B cell (primary cell): ENCODE measurements around the gene CARMIL1.

Experiments
- EZH2 ChIP-seq: IDR thresholded peaks from 2 replicates; pipeline ENCODE4 v1.6.1; 2012; ENCODE audit warnings: borderline replicate concordance, low read depth, mild to moderate bottlenecking, moderate library complexity, low read length; ENCODE audit not compliant: insufficient read depth, poor library complexity, severe bottlenecking
- TF ChIP-seq, protein P1 (sequence below): fragments of 200-600 bp; IDR thresholded peaks from one replicate; pipeline ENCODE4 v1.8.0; 2022; ENCODE audit warnings: antibody characterized with exemption, mild to moderate bottlenecking

DNA sequence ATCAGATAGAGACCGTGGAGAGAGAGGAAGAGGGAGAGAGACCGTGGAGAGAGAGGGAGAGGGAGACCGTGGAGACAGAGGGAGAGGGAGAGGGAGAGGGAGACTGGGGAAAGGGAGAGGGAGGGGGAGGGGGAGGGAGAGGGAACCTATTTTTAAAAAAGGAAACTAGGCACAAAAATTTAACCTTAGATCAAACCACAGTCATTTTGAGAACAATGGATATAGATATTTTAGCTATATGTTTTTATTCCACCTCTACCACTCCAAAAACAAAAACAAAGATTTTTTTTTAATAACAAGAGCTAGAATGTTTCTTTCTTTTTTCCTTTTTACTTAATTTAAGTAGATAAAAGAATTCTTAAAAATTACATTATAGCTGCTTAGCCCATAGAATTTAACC, 307.8 kb downstream of the CARMIL1 start:
- TF ChIP-seq, protein P1, sequence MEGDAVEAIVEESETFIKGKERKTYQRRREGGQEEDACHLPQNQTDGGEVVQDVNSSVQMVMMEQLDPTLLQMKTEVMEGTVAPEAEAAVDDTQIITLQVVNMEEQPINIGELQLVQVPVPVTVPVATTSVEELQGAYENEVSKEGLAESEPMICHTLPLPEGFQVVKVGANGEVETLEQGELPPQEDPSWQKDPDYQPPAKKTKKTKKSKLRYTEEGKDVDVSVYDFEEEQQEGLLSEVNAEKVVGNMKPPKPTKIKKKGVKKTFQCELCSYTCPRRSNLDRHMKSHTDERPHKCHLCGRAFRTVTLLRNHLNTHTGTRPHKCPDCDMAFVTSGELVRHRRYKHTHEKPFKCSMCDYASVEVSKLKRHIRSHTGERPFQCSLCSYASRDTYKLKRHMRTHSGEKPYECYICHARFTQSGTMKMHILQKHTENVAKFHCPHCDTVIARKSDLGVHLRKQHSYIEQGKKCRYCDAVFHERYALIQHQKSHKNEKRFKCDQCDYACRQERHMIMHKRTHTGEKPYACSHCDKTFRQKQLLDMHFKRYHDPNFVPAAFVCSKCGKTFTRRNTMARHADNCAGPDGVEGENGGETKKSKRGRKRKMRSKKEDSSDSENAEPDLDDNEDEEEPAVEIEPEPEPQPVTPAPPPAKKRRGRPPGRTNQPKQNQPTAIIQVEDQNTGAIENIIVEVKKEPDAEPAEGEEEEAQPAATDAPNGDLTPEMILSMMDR: no peak
- no peak for TF ChIP-seq EZH2
